Neural progenitor cell (in vitro differentiated cells): ENCODE measurements around the gene KCNA10. TPM values are rescaled to one million over a fixed set of nuclear protein-coding genes. Genes with fewer than 3 reads are reported as not detected.
"Not testable (repeated sequence)": the region's sequence is repeated elsewhere in the genome, so short reads cannot be mapped to it uniquely, and the experiment has no call there.

Experiments
- DNase-seq: peaks from one replicate; pipeline ENCODE4 v3.0.0-alpha.2; 2016; ENCODE audit warnings: low spot score
- H2AFZ ChIP-seq: fragments of 200-600 bp; sonication (generic); replicated peaks from 2 replicates; pipeline ENCODE4 v1.6.1; 2016; ENCODE audit warnings: antibody characterized with exemption
- H3F3A ChIP-seq: fragments of 200-600 bp; sonication (generic); 2 replicates; pipeline ENCODE4 v1.6.1; 2016; ENCODE audit warnings: antibody characterized with exemption, low read depth
- H3K27ac ChIP-seq: fragments of 200-600 bp; sonication (generic); 2 replicates; pipeline ENCODE4 v1.5.1; 2016; ENCODE audit warnings: mild to moderate bottlenecking
- H3K27me3 ChIP-seq: fragments of 200-600 bp; sonication (generic); 2 replicates; pipeline ENCODE4 v1.6.1; 2016; ENCODE audit warnings: mild to moderate bottlenecking, moderate library complexity
- H3K36me3 ChIP-seq: fragments of 200-600 bp; sonication (generic); 2 replicates; pipeline ENCODE4 v1.5.1; 2016
- H3K4me1 ChIP-seq: fragments of 200-600 bp; sonication (generic); 2 replicates; pipeline ENCODE4 v1.6.1; 2016; ENCODE audit warnings: mixed run types
- H3K4me2 ChIP-seq: fragments of 200-600 bp; sonication (generic); 2 replicates; pipeline ENCODE4 v1.6.1; 2016
- H3K4me3 ChIP-seq: fragments of 200-600 bp; sonication (generic); 2 replicates; pipeline ENCODE4 v1.5.1; 2016
- H3K79me2 ChIP-seq: fragments of 200-600 bp; sonication (generic); 2 replicates; pipeline ENCODE4 v1.6.1; 2016; ENCODE audit warnings: low read depth
- H3K9ac ChIP-seq: fragments of 200-600 bp; sonication (generic); 2 replicates; pipeline ENCODE4 v1.6.1; 2016
- H3K9me3 ChIP-seq: fragments of 200-600 bp; sonication (generic); 2 replicates; pipeline ENCODE4 v1.5.1; 2016; ENCODE audit warnings: low read depth
- H4K20me1 ChIP-seq: fragments of 200-600 bp; sonication (generic); 2 replicates; pipeline ENCODE4 v1.6.1; 2016; ENCODE audit warnings: low read depth
- H3K27ac Mint-ChIP-seq: 3 replicates; pipeline ENCODE4 v1.8.0; 2021; ENCODE audit warnings: mixed read lengths
- H3K27me3 Mint-ChIP-seq: 2 replicates; pipeline ENCODE4 v1.8.0; 2022; ENCODE audit warnings: low read depth, mild to moderate bottlenecking, inconsistent platforms, moderate library complexity, mixed read lengths; ENCODE audit not compliant: insufficient read depth
- H3K36me3 Mint-ChIP-seq: 3 replicates; pipeline ENCODE4 v1.8.0; 2021; ENCODE audit warnings: mixed read lengths
- H3K4me1 Mint-ChIP-seq: 3 replicates; pipeline ENCODE4 v1.8.0; 2021; ENCODE audit warnings: mixed read lengths
- H3K4me3 Mint-ChIP-seq: 3 replicates; pipeline ENCODE4 v1.8.0; 2021; ENCODE audit warnings: mild to moderate bottlenecking, moderate library complexity, mixed read lengths
- H3K9me3 Mint-ChIP-seq: 3 replicates; pipeline ENCODE4 v1.8.0; 2020; ENCODE audit warnings: mixed read lengths
- EZH2 ChIP-seq: fragments of 200-600 bp; sonication (generic); IDR thresholded peaks from 2 replicates; pipeline ENCODE4 v1.6.1; 2017; ENCODE audit warnings: antibody characterized with exemption, mild to moderate bottlenecking, moderate library complexity
- EZH2phosphoT487 ChIP-seq: fragments of 200-600 bp; sonication (generic); IDR thresholded peaks from 2 replicates; pipeline ENCODE4 v1.6.1; 2017; ENCODE audit warnings: antibody characterized with exemption
- total RNA-seq: library from RNA; depleted of rRNA; stranded (reverse); fragments of >200 nt; gene quantifications from 2 replicates; pipeline ENCODE4 v1.2.3, GENCODE V29; 2015; ENCODE audit warnings: low replicate concordance
- TF ChIP-seq, protein P1 (sequence below): fragments of 200-600 bp; sonication (generic); IDR thresholded peaks from 2 replicates; pipeline ENCODE4 v1.5.1; 2017; ENCODE audit warnings: antibody characterized with exemption, mild to moderate bottlenecking

KCNA10 gene
- total RNA-seq, 1 donor from 2014 or later, result not detected

DNA sequence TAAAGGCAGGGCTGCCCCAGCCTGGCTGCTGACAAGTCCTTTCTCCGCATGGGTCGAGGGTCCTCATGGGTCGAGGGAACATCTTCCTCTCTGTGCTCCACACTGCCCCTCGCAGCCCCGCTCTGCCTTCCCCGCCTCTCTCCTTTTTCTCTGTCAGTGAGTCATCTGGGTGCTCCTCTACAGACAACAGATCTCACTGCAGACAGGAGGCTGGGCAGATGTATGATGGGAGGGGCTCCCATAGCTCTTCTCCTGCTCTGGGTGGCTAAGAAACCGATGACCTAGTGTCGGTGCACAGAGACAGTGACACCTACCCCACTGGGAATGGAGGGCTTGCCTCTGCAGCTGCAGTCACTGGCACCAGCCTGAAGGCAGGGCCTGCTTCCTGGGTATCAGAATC lies 5.5 kb downstream of the KCNA10 start:
- Mint-ChIP-seq H3K27me3 (peaks cover 2% of the 10 kb centered on the region), H3K4me3 (no peak overlapping the region), H3K9me3 (peaks cover 4% of the 10 kb centered on the region), H3K4me1 (peaks cover 16% of the 10 kb centered on the region), H3K27ac (peak overlapping the region; percentile 52), H3K36me3 (no peaks in the 10 kb centered on the region)
- H3K27me3 ChIP-seq, result no peaks in the 10 kb centered on the region
- no peak overlapping the region for H3K4me2 ChIP-seq
- H4K20me1 ChIP-seq, result no peaks in the 10 kb centered on the region
- no peak overlapping the region for H3K27ac ChIP-seq
- H3K9me3 ChIP-seq, result no peaks in the 10 kb centered on the region
- H3K9ac ChIP-seq, result no peak overlapping the region
- H2AFZ ChIP-seq, result peak overlapping the region; percentile 66
- H3K4me3 ChIP-seq, result no peak overlapping the region
- H3K4me1 ChIP-seq, result peaks cover under 1% of the 10 kb centered on the region
- no peaks in the 10 kb centered on the region for H3K79me2 ChIP-seq
- TF ChIP-seq, protein P1, sequence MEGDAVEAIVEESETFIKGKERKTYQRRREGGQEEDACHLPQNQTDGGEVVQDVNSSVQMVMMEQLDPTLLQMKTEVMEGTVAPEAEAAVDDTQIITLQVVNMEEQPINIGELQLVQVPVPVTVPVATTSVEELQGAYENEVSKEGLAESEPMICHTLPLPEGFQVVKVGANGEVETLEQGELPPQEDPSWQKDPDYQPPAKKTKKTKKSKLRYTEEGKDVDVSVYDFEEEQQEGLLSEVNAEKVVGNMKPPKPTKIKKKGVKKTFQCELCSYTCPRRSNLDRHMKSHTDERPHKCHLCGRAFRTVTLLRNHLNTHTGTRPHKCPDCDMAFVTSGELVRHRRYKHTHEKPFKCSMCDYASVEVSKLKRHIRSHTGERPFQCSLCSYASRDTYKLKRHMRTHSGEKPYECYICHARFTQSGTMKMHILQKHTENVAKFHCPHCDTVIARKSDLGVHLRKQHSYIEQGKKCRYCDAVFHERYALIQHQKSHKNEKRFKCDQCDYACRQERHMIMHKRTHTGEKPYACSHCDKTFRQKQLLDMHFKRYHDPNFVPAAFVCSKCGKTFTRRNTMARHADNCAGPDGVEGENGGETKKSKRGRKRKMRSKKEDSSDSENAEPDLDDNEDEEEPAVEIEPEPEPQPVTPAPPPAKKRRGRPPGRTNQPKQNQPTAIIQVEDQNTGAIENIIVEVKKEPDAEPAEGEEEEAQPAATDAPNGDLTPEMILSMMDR, result no peak
- no peak for TF ChIP-seq EZH2phosphoT487
- TF ChIP-seq EZH2, result no peak
- no peak for DNase-seq
- no peaks in the 10 kb centered on the region for H3K36me3 ChIP-seq
- H3F3A ChIP-seq, result no peaks in the 10 kb centered on the region

DNA sequence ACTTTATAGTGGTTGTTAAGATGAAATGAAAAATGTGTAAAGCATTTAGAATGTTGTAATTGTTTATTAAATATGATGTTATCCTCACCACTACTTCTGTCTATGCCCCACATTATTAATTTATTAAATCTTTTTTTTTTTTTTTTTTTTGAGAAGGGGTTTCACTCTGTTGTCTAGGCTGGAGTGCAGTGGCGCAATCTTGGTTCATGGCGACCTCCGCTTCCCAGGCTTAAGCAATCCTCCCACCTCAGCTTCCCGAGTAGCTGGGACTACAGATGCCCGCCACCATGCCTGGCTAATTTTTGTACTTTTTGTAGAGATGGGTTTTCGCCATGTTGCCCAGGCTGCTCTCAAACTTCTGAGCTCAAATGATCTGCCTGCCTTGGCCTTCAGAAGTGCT lies 7.5 kb downstream of the KCNA10 start:
- Histone ChIP-seq H4K20me1 (no peaks in the 10 kb centered on the region), H3F3A (no peaks in the 10 kb centered on the region), H3K4me1 (peaks cover 10% of the 10 kb centered on the region), H3K4me3 (no peak overlapping the region), H3K27me3 (no peaks in the 10 kb centered on the region), H3K36me3 (no peaks in the 10 kb centered on the region), H2AFZ (no peak overlapping the region), H3K9me3 (no peaks in the 10 kb centered on the region), H3K79me2 (no peaks in the 10 kb centered on the region), H3K4me2 (no peak overlapping the region), H3K27ac (no peak overlapping the region), H3K9ac (no peak overlapping the region)
- Mint-ChIP-seq H3K27ac (no peak overlapping the region), H3K9me3 (peaks cover 2% of the 10 kb centered on the region), H3K27me3 (no peaks in the 10 kb centered on the region), H3K36me3 (no peaks in the 10 kb centered on the region), H3K4me3 (no peak overlapping the region), H3K4me1 (peaks cover 25% of the 10 kb centered on the region)
- DNase-seq, result no peak
- TF ChIP-seq EZH2 (no peak), EZH2phosphoT487 (no peak)
- TF ChIP-seq, protein P1, result no peak

DNA sequence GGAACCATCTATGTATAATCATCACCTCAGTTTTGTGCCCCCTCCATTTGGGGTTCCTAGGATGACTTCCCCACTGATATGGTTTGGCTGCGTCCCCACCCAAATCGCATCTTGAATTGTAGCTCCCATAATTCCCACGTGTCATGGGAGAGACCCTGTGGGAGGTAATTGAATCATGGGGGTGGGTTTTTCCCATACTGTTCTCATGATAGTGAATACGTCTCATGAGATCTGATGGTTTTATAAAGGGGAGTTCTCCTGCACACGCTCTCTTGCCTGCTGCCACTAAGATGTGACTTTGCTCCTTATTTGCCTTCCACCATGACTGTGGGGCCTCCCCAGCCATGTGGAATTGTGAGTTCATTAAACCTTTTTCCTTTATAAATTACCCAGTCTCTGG lies 8.1 kb downstream of the KCNA10 start:
- H3K4me3 ChIP-seq, H3K79me2 ChIP-seq, H3K9me3 ChIP-seq, H3K27me3 ChIP-seq, H3K4me1 ChIP-seq, H3K9ac ChIP-seq, H3K27me3 Mint-ChIP-seq, H3K36me3 Mint-ChIP-seq, DNase-seq, H3K36me3 ChIP-seq, H3F3A ChIP-seq, H2AFZ ChIP-seq, H3K9me3 Mint-ChIP-seq, H3K27ac ChIP-seq, H4K20me1 ChIP-seq, H3K4me2 ChIP-seq, H3K4me3 Mint-ChIP-seq: not testable (repeated sequence)
- Mint-ChIP-seq H3K4me1 (peaks cover 28% of the 10 kb centered on the region), H3K27ac (peak overlapping the region; percentile 57)

DNA sequence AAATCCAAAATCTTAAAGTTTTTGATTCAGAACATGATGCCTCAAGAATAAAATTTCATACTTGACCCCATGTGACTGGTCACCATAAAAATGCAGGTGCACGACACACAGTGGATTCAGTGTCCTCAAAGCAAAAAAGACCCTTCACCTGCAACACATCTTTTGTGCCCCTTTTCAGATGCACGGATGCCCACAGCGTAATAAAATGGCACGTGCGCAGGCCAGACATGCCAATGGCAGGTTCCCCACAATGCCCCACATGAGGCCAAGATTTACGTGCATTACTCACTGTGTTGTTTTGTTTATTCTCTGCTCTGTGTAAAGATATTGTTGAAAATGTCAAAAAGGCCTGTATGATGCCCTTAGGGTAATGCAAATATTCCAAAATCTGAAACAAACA lies 9.3 kb downstream of the KCNA10 start:
- Mint-ChIP-seq H3K9me3 (no peaks in the 10 kb centered on the region), H3K36me3 (no peaks in the 10 kb centered on the region), H3K4me1 (peaks cover 28% of the 10 kb centered on the region), H3K4me3 (no peak overlapping the region), H3K27ac (no peak overlapping the region), H3K27me3 (no peaks in the 10 kb centered on the region)
- Histone ChIP-seq H3F3A (no peaks in the 10 kb centered on the region), H3K4me2 (no peak overlapping the region), H3K9ac (no peak overlapping the region), H3K79me2 (no peaks in the 10 kb centered on the region), H3K4me1 (peaks cover 10% of the 10 kb centered on the region), H3K9me3 (no peaks in the 10 kb centered on the region), H3K4me3 (no peak overlapping the region), H3K27ac (no peak overlapping the region), H3K27me3 (no peaks in the 10 kb centered on the region), H4K20me1 (no peaks in the 10 kb centered on the region), H3K36me3 (no peaks in the 10 kb centered on the region), H2AFZ (no peak overlapping the region)
- TF ChIP-seq EZH2phosphoT487 (no peak), EZH2 (no peak)
- TF ChIP-seq, protein P1, result no peak
- no peak for DNase-seq
